ENCODE data around the gene CCDC3.

- TF ChIP-seq CTCF (IDR thresholded peaks at IDR 0.05) (no peak), POLR2A (IDR thresholded peaks at IDR 0.05) (no peak)
Observed at GRCh38 chr10:13000431-13000830, 1.1 kb downstream of the CCDC3 start.
